Panc1 (cell line): Measurements from ENCODE around the gene MAPKAPK5.

Experiments
- CTCF ChIP-seq: fragments of 450-650 bp; IDR thresholded peaks from 2 replicates; pipeline ENCODE4 v1.5.1; 2017; ENCODE audit warnings: mild to moderate bottlenecking
- POLR2AphosphoS5 ChIP-seq: IDR thresholded peaks from 2 replicates; pipeline ENCODE4 v1.6.1; 2012; ENCODE audit warnings: mild to moderate bottlenecking, low read depth, low read length, moderate library complexity
- SIN3A ChIP-seq: IDR thresholded peaks from 2 replicates; pipeline ENCODE4 v1.6.1; 2012; ENCODE audit warnings: low read depth, mild to moderate bottlenecking, low read length, moderate library complexity, borderline replicate concordance; ENCODE audit not compliant: insufficient read depth
- TCF7L2 ChIP-seq: IDR thresholded peaks from 2 replicates; pipeline ENCODE4 v1.6.1; 2011; ENCODE audit warnings: mild to moderate bottlenecking, low read depth, low read length, inconsistent platforms
- TF ChIP-seq, protein P1 (sequence below), 2 experiments: IDR thresholded peaks; 2 replicates each; pipeline ENCODE4 v1.6.1; 2011 to 2012; ENCODE audit warnings: low read depth in 2 of 2, control low read depth in 1 of 2, low read length in 1 of 2, mild to moderate bottlenecking in 1 of 2, moderate library complexity in 1 of 2; ENCODE audit not compliant: insufficient read depth in 1 of 2

DNA sequence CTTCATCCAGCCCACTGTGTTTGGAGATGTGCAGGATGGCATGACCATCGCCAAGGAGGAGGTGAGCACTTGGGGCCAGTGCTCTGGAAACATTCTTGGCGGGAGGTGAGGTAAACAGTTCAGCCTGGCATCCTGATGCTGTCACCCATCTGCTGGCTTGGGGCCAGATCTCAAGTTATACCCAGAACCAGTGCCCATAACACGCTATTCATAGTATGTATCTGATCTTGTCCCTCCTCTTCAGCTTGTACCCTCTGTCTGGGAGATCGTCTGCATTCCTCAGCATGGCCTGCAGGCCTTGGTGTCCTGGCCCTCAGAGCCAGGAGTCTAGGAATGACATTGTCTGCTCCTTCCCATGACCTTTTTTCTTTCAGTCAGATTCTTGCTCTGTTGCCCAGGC, 43.8 kb upstream of the MAPKAPK5 start:
- TF ChIP-seq CTCF, result no peak
- TF ChIP-seq, protein P1, sequence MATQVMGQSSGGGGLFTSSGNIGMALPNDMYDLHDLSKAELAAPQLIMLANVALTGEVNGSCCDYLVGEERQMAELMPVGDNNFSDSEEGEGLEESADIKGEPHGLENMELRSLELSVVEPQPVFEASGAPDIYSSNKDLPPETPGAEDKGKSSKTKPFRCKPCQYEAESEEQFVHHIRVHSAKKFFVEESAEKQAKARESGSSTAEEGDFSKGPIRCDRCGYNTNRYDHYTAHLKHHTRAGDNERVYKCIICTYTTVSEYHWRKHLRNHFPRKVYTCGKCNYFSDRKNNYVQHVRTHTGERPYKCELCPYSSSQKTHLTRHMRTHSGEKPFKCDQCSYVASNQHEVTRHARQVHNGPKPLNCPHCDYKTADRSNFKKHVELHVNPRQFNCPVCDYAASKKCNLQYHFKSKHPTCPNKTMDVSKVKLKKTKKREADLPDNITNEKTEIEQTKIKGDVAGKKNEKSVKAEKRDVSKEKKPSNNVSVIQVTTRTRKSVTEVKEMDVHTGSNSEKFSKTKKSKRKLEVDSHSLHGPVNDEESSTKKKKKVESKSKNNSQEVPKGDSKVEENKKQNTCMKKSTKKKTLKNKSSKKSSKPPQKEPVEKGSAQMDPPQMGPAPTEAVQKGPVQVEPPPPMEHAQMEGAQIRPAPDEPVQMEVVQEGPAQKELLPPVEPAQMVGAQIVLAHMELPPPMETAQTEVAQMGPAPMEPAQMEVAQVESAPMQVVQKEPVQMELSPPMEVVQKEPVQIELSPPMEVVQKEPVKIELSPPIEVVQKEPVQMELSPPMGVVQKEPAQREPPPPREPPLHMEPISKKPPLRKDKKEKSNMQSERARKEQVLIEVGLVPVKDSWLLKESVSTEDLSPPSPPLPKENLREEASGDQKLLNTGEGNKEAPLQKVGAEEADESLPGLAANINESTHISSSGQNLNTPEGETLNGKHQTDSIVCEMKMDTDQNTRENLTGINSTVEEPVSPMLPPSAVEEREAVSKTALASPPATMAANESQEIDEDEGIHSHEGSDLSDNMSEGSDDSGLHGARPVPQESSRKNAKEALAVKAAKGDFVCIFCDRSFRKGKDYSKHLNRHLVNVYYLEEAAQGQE (IDR thresholded peaks at IDR 0.05; ENCODE audit: insufficient read depth in 1 of 2, low read depth in 2 of 2, low read length in 1 of 2), result no peak
- TF ChIP-seq POLR2AphosphoS5, result no peak
- no peak for TF ChIP-seq TCF7L2
- TF ChIP-seq SIN3A, result no peak
